ENCODE data around the gene ELP5.

ELP5 gene

GRCh38 chr17:7249830-7250229 is 2.2 kb upstream of the ELP5 start:
- TF ChIP-seq CTCF (IDR thresholded peaks at IDR 0.05; ENCODE audit: control insufficient read depth, insufficient read depth, low read depth, low read length, missing control alignments): no peak
- H3K4me3 ChIP-seq (ENCODE audit: control insufficient read depth, low read depth, low read length): peak overlapping the region; percentile 79
- DNase-seq (ENCODE audit: low read depth): no peak

- TF ChIP-seq CTCF (IDR thresholded peaks at IDR 0.05; ENCODE audit: control insufficient read depth, insufficient read depth, low read depth, low read length, missing control alignments): no peak
- H3K4me3 ChIP-seq (ENCODE audit: control insufficient read depth, low read depth, low read length): peak overlapping the region; percentile 79
- no peak for DNase-seq (ENCODE audit: low read depth)
Measured at GRCh38 chr17:7250695-7251627, 1.1 kb upstream of the ELP5 start.

- TF ChIP-seq CTCF (IDR thresholded peaks at IDR 0.05; ENCODE audit: control insufficient read depth, insufficient read depth, low read depth, low read length, missing control alignments): no peak
- peak; percentile 99 for DNase-seq (ENCODE audit: low read depth)
- H3K4me3 ChIP-seq (ENCODE audit: control insufficient read depth, low read depth, low read length): peak within 1 kb of the TSS; percentile 79
Measured at GRCh38 chr17:7251661-7252175, 297 bp upstream of the ELP5 start, which contains the start of gene CTDNEP1. CTDNEP1 (minus strand) TSS chr17:7251734; CDS start chr17:7251296, 438 bp downstream.

GRCh38 chr17:7253082-7253481 is 1.1 kb downstream of the ELP5 start:
- no peak for TF ChIP-seq CTCF (IDR thresholded peaks at IDR 0.05; ENCODE audit: control insufficient read depth, insufficient read depth, low read depth, low read length, missing control alignments)
- no peak for DNase-seq (ENCODE audit: low read depth)
- H3K4me3 ChIP-seq (ENCODE audit: control insufficient read depth, low read depth, low read length): peak overlapping the region; percentile 79

- H3K4me3 ChIP-seq (ENCODE audit: control insufficient read depth, low read depth, low read length): no peak overlapping the region
- TF ChIP-seq CTCF (IDR thresholded peaks at IDR 0.05; ENCODE audit: control insufficient read depth, insufficient read depth, low read depth, low read length, missing control alignments): no peak
Measured at GRCh38 chr17:7254511-7254910, 2.5 kb downstream of the ELP5 start.

GRCh38 chr17:7256766-7257456 is 4.9 kb downstream of the ELP5 start:
- no peak for TF ChIP-seq CTCF (IDR thresholded peaks at IDR 0.05; ENCODE audit: control insufficient read depth, insufficient read depth, low read depth, low read length, missing control alignments)
- H3K4me3 ChIP-seq (ENCODE audit: control insufficient read depth, low read depth, low read length): no peak overlapping the region
- no peak for DNase-seq (ENCODE audit: low read depth)

More at GRCh38 chr17:7254511-7254910, 2.5 kb downstream of the ELP5 start:
- no peak for DNase-seq (ENCODE audit: low read depth)

All from AG09309 (cell line).